Lung microvascular endothelial cell (primary cell): ENCODE results near the gene TMA7. TPM values are rescaled to one million over a fixed set of nuclear protein-coding genes. Genes with fewer than 3 reads are reported as not detected.

ENCODE experiments used
- total RNA-seq: library from RNA; depleted of rRNA; stranded (reverse); fragments of >200 nt; gene quantifications from 2 replicates; pipeline ENCODE4 v1.2.1, GENCODE V29; 2014

The TMA7 gene
- total RNA-seq, 1 donor from 2014 or later, result 246 TPM

Other genes starting within 250 kb of the TMA7 start
- not detected in 2 replicates for gene CAMP, start 216.8 kb upstream of the TMA7 start, total RNA-seq
- gene ZNF589, start 199.2 kb upstream of the TMA7 start, total RNA-seq, result 1.8 and 2.0 TPM in 2 replicates
- 11.3 and 16.3 TPM in 2 replicates for gene NME6, start 138.9 kb upstream of the TMA7 start, total RNA-seq
- gene SPINK8, start 106.6 kb upstream of the TMA7 start, total RNA-seq, result not detected in 2 replicates
- gene FBXW12, start 68.0 kb upstream of the TMA7 start, total RNA-seq, result not detected in 2 replicates
- gene PLXNB1, start 10.2 kb upstream of the TMA7 start, total RNA-seq, result 16.1 and 17.0 TPM in 2 replicates
- 8.9 and 10.1 TPM in 2 replicates for gene CCDC51, start 138 bp upstream of the TMA7 start, total RNA-seq
- gene ATRIP, start 6.5 kb downstream of the TMA7 start, total RNA-seq, result 3.7 and 4.6 TPM in 2 replicates
- 65.6 and 68.5 TPM in 2 replicates for gene SHISA5, start 63.9 kb downstream of the TMA7 start, total RNA-seq
- 0.60 and 1.5 TPM in 2 replicates for gene PFKFB4, start 116.5 kb downstream of the TMA7 start, total RNA-seq
- gene UCN2, start 123.5 kb downstream of the TMA7 start, total RNA-seq, result not detected in 2 replicates
- gene COL7A1, start 155.1 kb downstream of the TMA7 start, total RNA-seq, result under 0.01 and 0.22 TPM in 2 replicates
- gene UQCRC1, start 169.4 kb downstream of the TMA7 start, total RNA-seq, result 187 and 249 TPM in 2 replicates
- not detected in 2 replicates for gene TMEM89, start 181.5 kb downstream of the TMA7 start, total RNA-seq
- gene SLC26A6, start 195.2 kb downstream of the TMA7 start, total RNA-seq, result 8.3 and 9.7 TPM in 2 replicates
- 0.20 and 0.22 TPM in 2 replicates for gene CELSR3, start 222.6 kb downstream of the TMA7 start, total RNA-seq
- 4.2 and 5.2 TPM in 2 replicates for gene NCKIPSD, start 245.7 kb downstream of the TMA7 start, total RNA-seq